Omental fat pad (tissue), 4 donors: Measurements from ENCODE around the gene DDX53. TPM values are rescaled to one million over a fixed set of nuclear protein-coding genes. Genes with fewer than 3 reads are reported as not detected.

ENCODE experiments used
- ATAC-seq: fragments of 150-250 bp; one replicate; pipeline ENCODE4 v1.9.1; 2016; ENCODE audit warnings: mild to moderate bottlenecking, moderate library complexity; ENCODE audit not compliant: low FRiP score
- DNase-seq: peaks from one replicate; pipeline ENCODE4 v3.0.0-alpha.2; 2019; ENCODE audit warnings: low spot score
- total RNA-seq, 4 donors: library from RNA; depleted of rRNA; stranded (reverse); fragments of >200 nt; gene quantifications; one replicate each; pipeline ENCODE4 v1.1.0, GENCODE V29; 2016
- TF ChIP-seq, protein P1 (sequence below), 3 donors: fragments of 450-650 bp; IDR thresholded peaks; one replicate each; pipeline ENCODE4 v1.5.1; 2016 to 2017; ENCODE audit warnings: antibody characterized with exemption in 3 of 3, mild to moderate bottlenecking in 3 of 3, moderate library complexity in 2 of 3

Gene DDX53
- total RNA-seq, 4 donors from 2014 or later, result not detected

DNA sequence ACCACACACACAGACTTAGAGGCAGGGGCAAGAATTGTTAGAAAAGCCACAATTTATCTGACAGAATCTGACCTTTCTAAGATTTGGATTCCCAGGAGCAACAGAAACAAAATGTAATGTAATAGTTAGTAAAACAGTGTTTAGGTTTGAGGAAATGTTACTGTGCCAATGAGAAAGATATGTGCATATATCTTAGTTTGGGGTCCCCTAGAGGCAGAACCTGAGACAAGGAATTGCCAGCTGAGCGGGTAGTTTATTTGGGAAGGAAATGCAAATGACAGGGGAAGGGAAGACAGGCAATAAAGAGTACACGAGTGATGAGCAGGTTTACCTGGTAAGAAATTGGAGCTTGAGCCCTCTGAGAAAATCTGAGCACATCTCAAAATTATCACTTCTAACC lies 31.3 kb upstream of the DDX53 start:
- DNase-seq, result no peak
- TF ChIP-seq, protein P1, sequence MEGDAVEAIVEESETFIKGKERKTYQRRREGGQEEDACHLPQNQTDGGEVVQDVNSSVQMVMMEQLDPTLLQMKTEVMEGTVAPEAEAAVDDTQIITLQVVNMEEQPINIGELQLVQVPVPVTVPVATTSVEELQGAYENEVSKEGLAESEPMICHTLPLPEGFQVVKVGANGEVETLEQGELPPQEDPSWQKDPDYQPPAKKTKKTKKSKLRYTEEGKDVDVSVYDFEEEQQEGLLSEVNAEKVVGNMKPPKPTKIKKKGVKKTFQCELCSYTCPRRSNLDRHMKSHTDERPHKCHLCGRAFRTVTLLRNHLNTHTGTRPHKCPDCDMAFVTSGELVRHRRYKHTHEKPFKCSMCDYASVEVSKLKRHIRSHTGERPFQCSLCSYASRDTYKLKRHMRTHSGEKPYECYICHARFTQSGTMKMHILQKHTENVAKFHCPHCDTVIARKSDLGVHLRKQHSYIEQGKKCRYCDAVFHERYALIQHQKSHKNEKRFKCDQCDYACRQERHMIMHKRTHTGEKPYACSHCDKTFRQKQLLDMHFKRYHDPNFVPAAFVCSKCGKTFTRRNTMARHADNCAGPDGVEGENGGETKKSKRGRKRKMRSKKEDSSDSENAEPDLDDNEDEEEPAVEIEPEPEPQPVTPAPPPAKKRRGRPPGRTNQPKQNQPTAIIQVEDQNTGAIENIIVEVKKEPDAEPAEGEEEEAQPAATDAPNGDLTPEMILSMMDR (IDR thresholded peaks at IDR 0.05), result no peak

DNA sequence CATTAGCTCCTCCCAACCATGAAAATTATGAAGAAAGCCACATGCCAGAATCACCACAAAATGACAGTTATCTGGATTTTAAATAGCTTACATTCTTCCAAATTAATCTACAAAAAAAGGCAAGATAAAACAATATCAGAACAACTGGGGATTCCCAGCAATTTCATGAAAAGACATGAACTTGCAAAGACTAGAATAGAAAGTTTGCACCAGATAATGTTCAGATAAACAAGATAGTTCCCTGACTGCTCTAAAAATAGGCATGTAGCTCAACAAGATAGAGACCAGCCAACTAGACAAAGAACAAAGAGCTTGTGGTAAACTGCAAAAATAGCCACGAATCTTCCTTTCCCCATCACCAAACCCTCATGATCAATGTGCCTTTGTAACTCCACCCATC lies 30.3 kb upstream of the DDX53 start:
- TF ChIP-seq, protein P1 (IDR thresholded peaks at IDR 0.05), result no peak
- DNase-seq, result no peak
- ATAC-seq, result no peak

More for the DNA sequence above, 31.3 kb upstream of the DDX53 start:
- ATAC-seq, result no peak

DNA sequence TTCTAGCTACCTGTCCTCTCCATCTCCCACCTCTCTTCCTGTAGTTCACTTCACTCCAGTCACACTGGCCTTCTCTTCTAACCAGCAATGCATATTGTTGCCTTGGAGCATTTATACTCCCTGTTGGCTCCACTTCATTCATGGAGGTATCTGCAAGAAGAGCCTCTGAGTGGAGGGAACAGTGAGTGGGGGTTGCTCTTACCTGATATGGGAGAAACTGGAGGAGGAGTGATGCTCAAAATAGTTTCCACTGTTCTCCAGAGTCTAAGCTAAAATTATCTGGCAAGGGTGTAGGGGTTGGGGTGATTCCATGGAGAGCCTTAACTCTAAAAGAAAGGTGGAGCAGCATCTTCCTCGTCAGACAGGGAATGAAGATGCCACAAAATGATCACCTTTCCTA lies 28.9 kb upstream of the DDX53 start:
- no peak for ATAC-seq
- TF ChIP-seq, protein P1 (IDR thresholded peaks at IDR 0.05), result no peak

DNA sequence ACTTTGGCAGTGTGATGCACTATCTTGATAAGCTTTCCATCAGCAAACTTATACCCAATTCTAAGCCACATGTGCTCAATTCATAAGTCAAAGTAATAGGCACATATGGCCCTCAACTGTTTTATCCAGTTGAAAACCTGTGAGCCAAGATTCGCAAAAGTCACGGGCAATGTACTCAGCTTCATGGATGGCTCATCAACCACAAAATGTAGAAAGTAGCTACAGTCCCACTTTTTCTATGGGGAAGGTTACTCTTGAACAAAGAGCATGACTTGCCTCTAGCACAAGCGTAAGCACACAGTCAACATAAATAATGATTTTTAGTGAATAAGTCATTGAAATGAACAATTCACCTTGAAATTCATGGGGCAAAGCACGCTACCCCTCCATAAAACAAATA lies 25.1 kb upstream of the DDX53 start:
- ATAC-seq, result no peak
- TF ChIP-seq, protein P1 (IDR thresholded peaks at IDR 0.05), result no peak
- DNase-seq, result no peak

More for the DNA sequence above, 28.9 kb upstream of the DDX53 start:
- DNase-seq, result no peak

DNA sequence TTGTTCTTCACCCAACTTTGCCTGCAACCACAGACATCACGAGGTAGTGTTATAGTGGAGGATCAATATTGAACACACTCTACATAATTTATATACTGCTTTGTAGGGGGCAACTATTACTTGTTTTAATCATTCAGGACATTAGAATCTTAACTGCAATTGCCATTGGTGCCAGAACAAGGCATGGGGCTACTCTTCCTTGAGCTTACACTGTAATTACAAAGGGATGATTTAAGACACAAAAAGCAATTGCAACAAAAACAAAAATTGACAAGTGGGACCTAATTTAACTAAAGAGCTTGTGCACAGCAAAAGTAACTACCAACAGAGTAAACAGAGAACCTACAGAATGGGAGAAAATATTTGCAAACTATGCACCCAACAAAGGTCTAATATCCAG lies 24.0 kb upstream of the DDX53 start:
- no peak for DNase-seq
- no peak for ATAC-seq
- TF ChIP-seq, protein P1 (IDR thresholded peaks at IDR 0.05), result no peak

DNA sequence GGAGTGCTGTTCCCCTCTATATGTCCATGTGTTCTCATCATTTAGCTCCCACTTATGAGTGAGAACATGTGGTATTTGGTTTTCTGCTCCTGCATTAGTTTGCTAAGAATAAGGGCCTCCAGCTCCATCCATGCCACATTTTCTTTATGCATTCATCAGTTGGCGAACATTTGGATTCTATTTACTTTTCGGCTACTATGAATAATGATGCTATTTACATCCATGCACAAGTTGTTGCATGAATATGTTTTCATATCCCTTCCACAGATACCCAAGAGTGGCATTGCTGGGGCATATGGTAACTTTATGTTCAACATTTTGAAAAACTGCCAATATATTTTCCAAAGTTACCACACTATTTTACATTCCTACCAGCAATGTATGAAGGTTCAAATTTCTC lies 13.8 kb upstream of the DDX53 start:
- TF ChIP-seq, protein P1 (IDR thresholded peaks at IDR 0.05), result no peak
- ATAC-seq (no peak), DNase-seq (no peak)

DNA sequence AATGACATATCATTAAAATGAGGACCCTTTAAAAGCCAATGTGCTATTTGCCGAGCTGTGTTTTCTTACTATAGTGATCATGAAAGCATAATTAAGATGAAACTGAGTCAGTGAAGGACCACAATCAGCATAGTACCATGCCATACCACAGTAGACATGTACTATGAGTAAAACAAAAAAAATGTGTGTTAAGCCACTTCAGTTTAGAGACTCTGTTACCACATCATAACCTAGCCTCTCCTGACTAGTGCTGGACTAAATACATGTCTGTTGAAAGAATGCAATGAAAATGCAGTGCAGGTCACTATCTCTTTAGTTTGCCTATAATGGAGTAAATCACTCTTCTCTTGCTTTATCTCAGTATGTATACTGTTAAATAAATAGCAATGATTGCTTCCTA lies 12.3 kb upstream of the DDX53 start:
- no peak for DNase-seq
- TF ChIP-seq, protein P1 (IDR thresholded peaks at IDR 0.05), result no peak
- no peak for ATAC-seq
